HG03558 (cell line): ENCODE data around the gene USP16.
"Not testable (repeated sequence)": the region's sequence is repeated elsewhere in the genome, so short reads cannot be mapped to it uniquely, and the experiment has no call there.

ENCODE experiments used
- ATAC-seq: cut with Tn5 transposase; IDR thresholded peaks from one replicate; pipeline ENCODE4 v1.9.1; 2021; ENCODE audit warnings: moderate number of reproducible peaks; ENCODE audit not compliant: unreplicated experiment; ENCODE audit errors: extremely low read depth

Gene USP16

GRCh38 chr21:29030909-29031308, 6.4 kb downstream of the USP16 start:
- ATAC-seq = no peak

- no peak for ATAC-seq
Observed at GRCh38 chr21:29033301-29033700, 8.8 kb downstream of the USP16 start.

GRCh38 chr21:29033871-29034270, 9.4 kb downstream of the USP16 start:
- no peak for ATAC-seq

- ATAC-seq = no peak
Observed at GRCh38 chr21:29034678-29035077, 10.2 kb downstream of the USP16 start.

GRCh38 chr21:29052224-29052623, 27.8 kb downstream of the USP16 start:
- no peak for ATAC-seq

GRCh38 chr21:29053011-29053553, 28.6 kb downstream of the USP16 start:
- no peak for ATAC-seq

- ATAC-seq = no peak
Observed at GRCh38 chr21:29053656-29054055, 29.2 kb downstream of the USP16 start.

- no peak for ATAC-seq
Observed at GRCh38 chr21:29055080-29055479, 30.6 kb downstream of the USP16 start.

GRCh38 chr21:29056005-29056404, 31.5 kb downstream of the USP16 start:
- ATAC-seq = no peak

GRCh38 chr21:29056538-29057050, 32.1 kb downstream of the USP16 start:
- no peak for ATAC-seq

GRCh38 chr21:29064850-29065481, 40.5 kb downstream of the USP16 start:
- ATAC-seq = peak; percentile 92

GRCh38 chr21:29072873-29073221, 48.4 kb downstream of the USP16 start:
- ATAC-seq = no peak

GRCh38 chr21:29073222-29074006, 48.9 kb downstream of the USP16 start, which contains the start of gene CCT8:
CCT8 (minus strand) TSS chr21:29073648; CDS start chr21:29073590, 58 bp downstream.
- peak; percentile 91 for ATAC-seq

GRCh38 chr21:29074007-29074376, 49.5 kb downstream of the USP16 start:
- ATAC-seq = peak; percentile 9

- no peak for ATAC-seq
Observed at GRCh38 chr21:29074783-29075182, 50.3 kb downstream of the USP16 start.

GRCh38 chr21:29075706-29076466, 51.4 kb downstream of the USP16 start:
- no peak for ATAC-seq

GRCh38 chr21:29076731-29077640, 52.5 kb downstream of the USP16 start:
- not testable (repeated sequence) for ATAC-seq

GRCh38 chr21:29077651-29078090, 53.2 kb downstream of the USP16 start:
- ATAC-seq = no peak
